ENCODE results near the gene FBXO48.

DNA sequence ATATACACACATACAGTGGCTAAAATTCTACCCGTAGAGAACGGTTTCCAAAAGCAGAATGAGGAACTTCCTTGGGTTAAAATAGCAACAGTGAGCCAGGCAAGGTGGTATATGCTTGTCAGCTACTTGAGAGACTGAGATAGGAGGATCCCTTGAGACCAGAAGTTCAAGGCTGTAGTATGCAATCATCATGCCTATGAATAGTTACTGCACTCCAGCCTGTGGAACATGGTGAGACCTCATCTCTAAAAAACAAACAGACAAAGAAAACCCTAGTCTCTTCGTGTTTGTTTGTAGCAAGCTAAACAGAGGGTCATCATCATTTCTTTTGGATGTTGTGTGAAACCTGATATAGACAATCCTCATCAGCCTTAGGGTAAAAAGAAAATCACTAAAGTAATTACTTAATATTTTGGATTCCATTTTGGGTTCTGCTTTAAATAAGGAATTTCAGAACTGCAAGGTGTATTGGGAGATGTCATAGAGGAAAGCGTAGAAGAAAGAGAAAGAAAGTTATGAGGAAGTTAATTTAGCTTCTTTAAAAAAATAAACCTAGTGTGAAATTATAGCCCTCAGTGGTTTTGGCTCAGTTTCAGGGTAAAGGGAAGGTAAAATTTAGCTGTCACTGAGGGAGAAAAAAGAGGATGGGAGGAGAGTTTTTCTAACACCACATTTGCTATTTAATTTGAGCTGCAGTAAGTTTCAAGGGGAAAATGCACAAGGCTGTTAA lies 55.5 kb downstream of the FBXO48 start:
- TF ChIP-seq, protein P1, sequence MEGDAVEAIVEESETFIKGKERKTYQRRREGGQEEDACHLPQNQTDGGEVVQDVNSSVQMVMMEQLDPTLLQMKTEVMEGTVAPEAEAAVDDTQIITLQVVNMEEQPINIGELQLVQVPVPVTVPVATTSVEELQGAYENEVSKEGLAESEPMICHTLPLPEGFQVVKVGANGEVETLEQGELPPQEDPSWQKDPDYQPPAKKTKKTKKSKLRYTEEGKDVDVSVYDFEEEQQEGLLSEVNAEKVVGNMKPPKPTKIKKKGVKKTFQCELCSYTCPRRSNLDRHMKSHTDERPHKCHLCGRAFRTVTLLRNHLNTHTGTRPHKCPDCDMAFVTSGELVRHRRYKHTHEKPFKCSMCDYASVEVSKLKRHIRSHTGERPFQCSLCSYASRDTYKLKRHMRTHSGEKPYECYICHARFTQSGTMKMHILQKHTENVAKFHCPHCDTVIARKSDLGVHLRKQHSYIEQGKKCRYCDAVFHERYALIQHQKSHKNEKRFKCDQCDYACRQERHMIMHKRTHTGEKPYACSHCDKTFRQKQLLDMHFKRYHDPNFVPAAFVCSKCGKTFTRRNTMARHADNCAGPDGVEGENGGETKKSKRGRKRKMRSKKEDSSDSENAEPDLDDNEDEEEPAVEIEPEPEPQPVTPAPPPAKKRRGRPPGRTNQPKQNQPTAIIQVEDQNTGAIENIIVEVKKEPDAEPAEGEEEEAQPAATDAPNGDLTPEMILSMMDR (optimal IDR thresholded peaks at IDR 0.05 in 1 of 3, IDR thresholded peaks at IDR 0.05 in 1 of 3, conservative IDR thresholded peaks at IDR 0.05 in 1 of 3; ENCODE audit: extremely low read depth in 1 of 3, insufficient read depth in 2 of 3, low read length in 3 of 3) = no peak
- TF ChIP-seq EZH2 (IDR thresholded peaks at IDR 0.05; ENCODE audit: low read length) = no peak
